HL-60 (cell line): ENCODE results near the gene AIPL1.

ENCODE experiments used
- GABPA ChIP-seq: IDR thresholded peaks from 2 replicates; pipeline ENCODE4 v1.6.1; 2012; ENCODE audit warnings: low read depth
- POLR2AphosphoS5 ChIP-seq: IDR thresholded peaks from 2 replicates; pipeline ENCODE4 v1.6.1; 2012; ENCODE audit warnings: low read depth
- REST ChIP-seq: IDR thresholded peaks from 2 replicates; pipeline ENCODE4 v1.6.1; 2012; ENCODE audit warnings: low read depth; ENCODE audit not compliant: insufficient replicate concordance
- SPI1 ChIP-seq: IDR thresholded peaks from 2 replicates; pipeline ENCODE4 v1.6.1; 2012; ENCODE audit warnings: low read depth, mild to moderate bottlenecking, borderline replicate concordance
- TF ChIP-seq, protein P1 (sequence below): IDR thresholded peaks from one replicate; pipeline ENCODE4 v1.5.1; 2011; ENCODE audit warnings: low read length, control low read depth, inconsistent platforms; ENCODE audit not compliant: insufficient read depth

DNA sequence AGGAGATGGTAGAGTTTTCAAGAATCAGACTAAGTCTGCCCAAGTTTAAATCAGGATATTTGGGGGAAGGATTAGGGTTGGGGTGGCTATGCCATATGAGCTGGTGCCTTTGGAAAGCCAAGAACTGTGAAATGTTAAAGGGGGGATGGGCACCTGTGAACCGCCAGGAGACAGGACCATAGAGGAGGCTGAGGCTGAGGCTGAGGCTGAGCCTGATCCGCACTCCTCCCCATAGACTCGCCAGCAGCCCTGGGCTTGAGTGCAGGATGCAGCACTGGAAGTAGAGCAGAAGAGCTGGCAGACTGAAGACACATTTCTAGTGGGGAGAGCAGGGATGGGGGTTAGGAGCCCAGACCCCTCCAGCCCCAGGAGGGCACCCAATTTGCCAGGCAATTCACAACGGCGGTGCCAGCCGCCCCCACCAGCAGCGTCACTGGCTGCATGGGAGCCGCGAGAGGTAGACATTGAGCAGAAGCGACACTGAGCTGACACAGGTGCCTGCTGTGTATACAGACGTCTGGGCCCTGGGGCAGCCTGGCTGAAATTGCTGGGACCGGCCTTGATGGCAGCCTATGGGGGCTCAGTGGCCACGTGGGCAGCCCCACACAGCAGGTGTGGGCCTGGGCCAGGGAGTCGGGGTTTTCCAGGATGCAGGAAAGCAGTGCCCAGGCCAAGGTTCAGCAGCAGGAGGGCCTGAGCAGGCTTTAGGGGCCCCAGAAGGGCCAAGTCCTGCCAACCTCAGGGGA is 18.5 kb upstream of the AIPL1 start:
- TF ChIP-seq, protein P1, sequence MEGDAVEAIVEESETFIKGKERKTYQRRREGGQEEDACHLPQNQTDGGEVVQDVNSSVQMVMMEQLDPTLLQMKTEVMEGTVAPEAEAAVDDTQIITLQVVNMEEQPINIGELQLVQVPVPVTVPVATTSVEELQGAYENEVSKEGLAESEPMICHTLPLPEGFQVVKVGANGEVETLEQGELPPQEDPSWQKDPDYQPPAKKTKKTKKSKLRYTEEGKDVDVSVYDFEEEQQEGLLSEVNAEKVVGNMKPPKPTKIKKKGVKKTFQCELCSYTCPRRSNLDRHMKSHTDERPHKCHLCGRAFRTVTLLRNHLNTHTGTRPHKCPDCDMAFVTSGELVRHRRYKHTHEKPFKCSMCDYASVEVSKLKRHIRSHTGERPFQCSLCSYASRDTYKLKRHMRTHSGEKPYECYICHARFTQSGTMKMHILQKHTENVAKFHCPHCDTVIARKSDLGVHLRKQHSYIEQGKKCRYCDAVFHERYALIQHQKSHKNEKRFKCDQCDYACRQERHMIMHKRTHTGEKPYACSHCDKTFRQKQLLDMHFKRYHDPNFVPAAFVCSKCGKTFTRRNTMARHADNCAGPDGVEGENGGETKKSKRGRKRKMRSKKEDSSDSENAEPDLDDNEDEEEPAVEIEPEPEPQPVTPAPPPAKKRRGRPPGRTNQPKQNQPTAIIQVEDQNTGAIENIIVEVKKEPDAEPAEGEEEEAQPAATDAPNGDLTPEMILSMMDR, result no peak
- TF ChIP-seq POLR2AphosphoS5 (no peak), SPI1 (no peak), GABPA (no peak), REST (no peak)
